ENCODE results near the gene KLF7. TPM values are rescaled to one million over a fixed set of nuclear protein-coding genes. Genes with fewer than 3 reads are reported as not detected.

KLF7 gene
- total RNA-seq, 1 experiment from 2014 or later = 5.6 TPM

GRCh38 chr2:207055257-207055656, 110.5 kb downstream of the KLF7 start:
- no peaks in the 10 kb centered on the region for H3K27me3 ChIP-seq (ENCODE audit: low read length)
- TF ChIP-seq EZH2phosphoT487 (IDR thresholded peaks at IDR 0.05; ENCODE audit: borderline replicate concordance, low read length) (no peak), EZH2 (IDR thresholded peaks at IDR 0.05; ENCODE audit: low read length, unreplicated experiment) (no peak)
- TF ChIP-seq, protein P1, sequence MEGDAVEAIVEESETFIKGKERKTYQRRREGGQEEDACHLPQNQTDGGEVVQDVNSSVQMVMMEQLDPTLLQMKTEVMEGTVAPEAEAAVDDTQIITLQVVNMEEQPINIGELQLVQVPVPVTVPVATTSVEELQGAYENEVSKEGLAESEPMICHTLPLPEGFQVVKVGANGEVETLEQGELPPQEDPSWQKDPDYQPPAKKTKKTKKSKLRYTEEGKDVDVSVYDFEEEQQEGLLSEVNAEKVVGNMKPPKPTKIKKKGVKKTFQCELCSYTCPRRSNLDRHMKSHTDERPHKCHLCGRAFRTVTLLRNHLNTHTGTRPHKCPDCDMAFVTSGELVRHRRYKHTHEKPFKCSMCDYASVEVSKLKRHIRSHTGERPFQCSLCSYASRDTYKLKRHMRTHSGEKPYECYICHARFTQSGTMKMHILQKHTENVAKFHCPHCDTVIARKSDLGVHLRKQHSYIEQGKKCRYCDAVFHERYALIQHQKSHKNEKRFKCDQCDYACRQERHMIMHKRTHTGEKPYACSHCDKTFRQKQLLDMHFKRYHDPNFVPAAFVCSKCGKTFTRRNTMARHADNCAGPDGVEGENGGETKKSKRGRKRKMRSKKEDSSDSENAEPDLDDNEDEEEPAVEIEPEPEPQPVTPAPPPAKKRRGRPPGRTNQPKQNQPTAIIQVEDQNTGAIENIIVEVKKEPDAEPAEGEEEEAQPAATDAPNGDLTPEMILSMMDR (conservative IDR thresholded peaks at IDR 0.05; ENCODE audit: low read depth, low read length) = no peak
- intact Hi-C loops (cut with micrococcal nuclease) = no loop called here
- H3K36me3 ChIP-seq (ENCODE audit: low read depth, low read length) = no peaks in the 10 kb centered on the region
- POLR2A ChIA-PET (ENCODE audit: unreplicated experiment) = no interaction called here
- no peak for DNase-seq
- no peak for ATAC-seq
- H3K79me2 ChIP-seq (ENCODE audit: low read length) = no peaks in the 10 kb centered on the region
- H4K20me1 ChIP-seq (ENCODE audit: low read length) = no peaks in the 10 kb centered on the region
- no peak overlapping the region for H3K4me2 ChIP-seq (ENCODE audit: low read length)
- no peaks in the 10 kb centered on the region for H3K9me2 ChIP-seq (replicated peaks; ENCODE audit: low read length)
- H2AFZ ChIP-seq (ENCODE audit: low read length) = no peak overlapping the region
- H3K9ac ChIP-seq (ENCODE audit: low read length) = no peak overlapping the region
- CTCF ChIA-PET = no interaction called here
- no peak overlapping the region for H3K4me3 ChIP-seq (ENCODE audit: low read length)
- H3K4me1 ChIP-seq (ENCODE audit: insufficient read depth, low read length) = no peaks in the 10 kb centered on the region
- no peaks in the 10 kb centered on the region for H3F3A ChIP-seq (ENCODE audit: low read length, unreplicated experiment)
- H3K9me3 ChIP-seq (ENCODE audit: low read length) = no peaks in the 10 kb centered on the region
- BruUV-seq (replicated peaks) = no TSS peak
- H3K27ac ChIP-seq (ENCODE audit: low read length) = no peak overlapping the region

GRCh38 chr2:207054521-207054920, 111.2 kb downstream of the KLF7 start:
- H3K27me3 ChIP-seq (ENCODE audit: low read length) = no peaks in the 10 kb centered on the region
- no peaks in the 10 kb centered on the region for H3K36me3 ChIP-seq (ENCODE audit: low read depth, low read length)
- H3K79me2 ChIP-seq (ENCODE audit: low read length) = no peaks in the 10 kb centered on the region
- H3K9me2 ChIP-seq (replicated peaks; ENCODE audit: low read length) = no peaks in the 10 kb centered on the region
- ChIA-PET POLR2A (ENCODE audit: unreplicated experiment) (no interaction called here), CTCF (no interaction called here)
- H3K9me3 ChIP-seq (ENCODE audit: low read length) = no peaks in the 10 kb centered on the region
- no peaks in the 10 kb centered on the region for H4K20me1 ChIP-seq (ENCODE audit: low read length)
- no peak overlapping the region for H3K27ac ChIP-seq (ENCODE audit: low read length)
- no peak overlapping the region for H2AFZ ChIP-seq (ENCODE audit: low read length)
- no peak overlapping the region for H3K4me2 ChIP-seq (ENCODE audit: low read length)
- intact Hi-C loops (cut with micrococcal nuclease) = no loop called here
- H3K9ac ChIP-seq (ENCODE audit: low read length) = no peak overlapping the region
- H3K4me3 ChIP-seq (ENCODE audit: low read length) = no peak overlapping the region
- TF ChIP-seq EZH2 (IDR thresholded peaks at IDR 0.05; ENCODE audit: low read length, unreplicated experiment) (no peak), EZH2phosphoT487 (IDR thresholded peaks at IDR 0.05; ENCODE audit: borderline replicate concordance, low read length) (no peak)
- TF ChIP-seq, protein P1 (conservative IDR thresholded peaks at IDR 0.05; ENCODE audit: low read depth, low read length) = no peak
- no TSS peak for BruUV-seq (replicated peaks)
- peak; percentile 13 for DNase-seq
- H3F3A ChIP-seq (ENCODE audit: low read length, unreplicated experiment) = no peaks in the 10 kb centered on the region
- ATAC-seq = no peak
- H3K4me1 ChIP-seq (ENCODE audit: insufficient read depth, low read length) = no peaks in the 10 kb centered on the region

GRCh38 chr2:207051385-207051965, 114.3 kb downstream of the KLF7 start:
- no peaks in the 10 kb centered on the region for H3K79me2 ChIP-seq (ENCODE audit: low read length)
- no peaks in the 10 kb centered on the region for H3K27me3 ChIP-seq (ENCODE audit: low read length)
- no peaks in the 10 kb centered on the region for H3F3A ChIP-seq (ENCODE audit: low read length, unreplicated experiment)
- ATAC-seq (peak; percentile 71), DNase-seq (peak; percentile 48)
- H3K4me3 ChIP-seq (ENCODE audit: low read length) = no peak overlapping the region
- H3K9me3 ChIP-seq (ENCODE audit: low read length) = no peaks in the 10 kb centered on the region
- no peaks in the 10 kb centered on the region for H3K36me3 ChIP-seq (ENCODE audit: low read depth, low read length)
- no peak overlapping the region for H3K4me2 ChIP-seq (ENCODE audit: low read length)
- no peaks in the 10 kb centered on the region for H4K20me1 ChIP-seq (ENCODE audit: low read length)
- no peak overlapping the region for H3K9ac ChIP-seq (ENCODE audit: low read length)
- ChIA-PET POLR2A (ENCODE audit: unreplicated experiment) (no interaction called here), CTCF (no interaction called here)
- H3K9me2 ChIP-seq (replicated peaks; ENCODE audit: low read length) = no peaks in the 10 kb centered on the region
- no peak overlapping the region for H3K27ac ChIP-seq (ENCODE audit: low read length)
- H2AFZ ChIP-seq (ENCODE audit: low read length) = no peak overlapping the region
- BruUV-seq (replicated peaks) = no TSS peak
- intact Hi-C loops (cut with micrococcal nuclease) = no loop called here
- no peak for TF ChIP-seq EZH2phosphoT487 (IDR thresholded peaks at IDR 0.05; ENCODE audit: borderline replicate concordance, low read length)
- TF ChIP-seq, protein P1 (conservative IDR thresholded peaks at IDR 0.05; ENCODE audit: low read depth, low read length) = no peak
- no peak for TF ChIP-seq EZH2 (IDR thresholded peaks at IDR 0.05; ENCODE audit: low read length, unreplicated experiment)
- H3K4me1 ChIP-seq (ENCODE audit: insufficient read depth, low read length) = no peaks in the 10 kb centered on the region

Data from PC-3 (cell line).